ENCODE results near the gene NEURL3. TPM values are rescaled to one million over a fixed set of nuclear protein-coding genes. Genes with fewer than 3 reads are reported as not detected.
A peak's percentile ranks its signal among the peaks of the same experiment; 100 is the strongest.

NEURL3 gene
- total RNA-seq, 3 donors from 2014 or later (not counting 1 experiment from before 2014, with no cell fraction given), result not detected

DNA sequence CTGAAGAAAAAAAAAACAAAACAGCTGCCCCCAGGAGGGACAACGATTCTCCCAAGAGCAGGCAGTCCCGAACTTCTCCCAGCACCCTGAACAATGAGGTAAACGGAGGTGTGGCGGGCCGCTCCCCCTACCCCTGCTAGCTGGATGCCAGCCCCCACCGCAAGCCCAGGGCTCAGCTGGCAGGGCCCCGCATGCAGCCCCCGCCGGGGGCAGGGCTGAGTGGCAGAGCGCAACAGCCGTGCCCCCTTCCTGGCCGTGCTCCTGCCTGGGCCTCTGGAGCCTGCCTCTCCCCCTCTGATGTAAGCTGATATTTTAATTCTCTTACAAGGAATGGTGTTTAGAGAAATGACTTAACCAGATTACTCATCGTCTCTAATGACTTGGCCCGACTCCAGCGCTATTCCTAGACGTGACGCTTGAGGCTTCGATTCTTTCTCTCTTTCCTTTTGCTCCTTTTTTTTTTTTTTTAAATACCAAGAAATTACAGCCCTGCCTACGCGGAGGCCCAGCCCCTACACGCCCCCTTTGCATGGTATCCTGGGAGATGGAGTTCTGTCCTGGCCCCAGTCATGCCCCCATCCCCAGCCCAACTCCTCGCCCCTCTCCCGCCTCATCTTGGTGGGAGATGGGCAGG lies 26.8 kb upstream of the NEURL3 start:
- Histone ChIP-seq H3K36me3 (ENCODE audit: control insufficient read depth, insufficient read depth, low read length) (no peaks in the 10 kb centered on the region), H3K4me3 (ENCODE audit: low read length) (no peak overlapping the region), H3K27me3 (ENCODE audit: control insufficient read depth, insufficient read depth, low read length) (no peaks in the 10 kb centered on the region), H3K9me3 (ENCODE audit: control insufficient read depth, insufficient read depth, low read length) (no peaks in the 10 kb centered on the region), H3K27ac (ENCODE audit: low read length) (peak overlapping the region; percentile 24), H3K4me1 (ENCODE audit: control insufficient read depth, insufficient read depth, low read length) (peaks cover 54% of the 10 kb centered on the region)
- TF ChIP-seq, protein P1, sequence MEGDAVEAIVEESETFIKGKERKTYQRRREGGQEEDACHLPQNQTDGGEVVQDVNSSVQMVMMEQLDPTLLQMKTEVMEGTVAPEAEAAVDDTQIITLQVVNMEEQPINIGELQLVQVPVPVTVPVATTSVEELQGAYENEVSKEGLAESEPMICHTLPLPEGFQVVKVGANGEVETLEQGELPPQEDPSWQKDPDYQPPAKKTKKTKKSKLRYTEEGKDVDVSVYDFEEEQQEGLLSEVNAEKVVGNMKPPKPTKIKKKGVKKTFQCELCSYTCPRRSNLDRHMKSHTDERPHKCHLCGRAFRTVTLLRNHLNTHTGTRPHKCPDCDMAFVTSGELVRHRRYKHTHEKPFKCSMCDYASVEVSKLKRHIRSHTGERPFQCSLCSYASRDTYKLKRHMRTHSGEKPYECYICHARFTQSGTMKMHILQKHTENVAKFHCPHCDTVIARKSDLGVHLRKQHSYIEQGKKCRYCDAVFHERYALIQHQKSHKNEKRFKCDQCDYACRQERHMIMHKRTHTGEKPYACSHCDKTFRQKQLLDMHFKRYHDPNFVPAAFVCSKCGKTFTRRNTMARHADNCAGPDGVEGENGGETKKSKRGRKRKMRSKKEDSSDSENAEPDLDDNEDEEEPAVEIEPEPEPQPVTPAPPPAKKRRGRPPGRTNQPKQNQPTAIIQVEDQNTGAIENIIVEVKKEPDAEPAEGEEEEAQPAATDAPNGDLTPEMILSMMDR (IDR thresholded peaks at IDR 0.05), result no peak
- H3K36me3 Mint-ChIP-seq, result no peaks in the 10 kb centered on the region
- intact Hi-C loops (cut with micrococcal nuclease), result no loop called here
- H3K9me3 Mint-ChIP-seq, result no peaks in the 10 kb centered on the region
- 14% methylated on average over 18 of the region's 23 CpGs for WGBS (ENCODE audit: insufficient coverage)
- peak overlapping the region; percentile 79 to 93 for H3K27ac Mint-ChIP-seq
- DNase-seq, result peak; percentile 64 to 96
- peak; percentile 16 to 47 (median 36) for ATAC-seq
- H3K4me3 Mint-ChIP-seq, result peak overlapping the region; percentile 82
- H3K27me3 Mint-ChIP-seq (ENCODE audit: low read depth in 2 of 2), result peaks cover 0 to 2% of the 10 kb centered on the region in 2 donors
- H3K4me1 Mint-ChIP-seq, result peaks cover 27 to 39% of the 10 kb centered on the region in 2 donors

DNA sequence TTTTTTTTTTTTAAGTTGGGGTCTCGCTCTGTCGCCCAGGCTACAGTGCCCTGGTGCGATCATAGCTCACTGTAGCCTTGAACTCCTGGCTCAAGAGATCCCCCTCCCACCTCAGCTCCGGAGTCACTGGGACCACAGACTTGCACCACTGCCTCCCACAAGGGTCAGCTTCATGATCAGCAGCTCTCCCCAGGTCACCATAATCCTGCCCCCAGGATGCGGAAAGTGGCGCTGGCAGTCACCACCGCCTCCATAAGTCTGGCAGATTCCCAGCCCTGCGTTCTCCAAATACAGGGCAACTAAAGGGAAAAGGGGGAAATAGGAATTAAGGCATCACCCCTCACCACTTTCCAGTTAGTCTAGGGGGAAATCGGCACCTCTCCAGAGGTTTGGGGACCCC lies 26.2 kb upstream of the NEURL3 start:
- H3K27ac ChIP-seq (ENCODE audit: low read length), result no peak overlapping the region
- Mint-ChIP-seq H3K36me3 (no peaks in the 10 kb centered on the region), H3K27ac (peak overlapping the region in 1 of 2 donors; percentile 93), H3K9me3 (no peaks in the 10 kb centered on the region), H3K4me1 (peaks cover 33 to 43% of the 10 kb centered on the region in 2 donors), H3K4me3 (no peak overlapping the region), H3K27me3 (ENCODE audit: low read depth in 2 of 2) (peaks cover 0 to 2% of the 10 kb centered on the region in 2 donors)
- ATAC-seq (no peak), DNase-seq (no peak)
- TF ChIP-seq, protein P1 (IDR thresholded peaks at IDR 0.05), result no peak
- 89% methylated on average over 9 of the region's 9 CpGs for WGBS (ENCODE audit: insufficient coverage)
- H3K4me3 ChIP-seq (ENCODE audit: low read length), result no peak overlapping the region
- no peaks in the 10 kb centered on the region for H3K9me3 ChIP-seq (ENCODE audit: control insufficient read depth, insufficient read depth, low read length)
- intact Hi-C loops (cut with micrococcal nuclease), result no loop called here
- H3K27me3 ChIP-seq (ENCODE audit: control insufficient read depth, insufficient read depth, low read length), result no peaks in the 10 kb centered on the region
- no peaks in the 10 kb centered on the region for H3K36me3 ChIP-seq (ENCODE audit: control insufficient read depth, insufficient read depth, low read length)
- peaks cover 59% of the 10 kb centered on the region for H3K4me1 ChIP-seq (ENCODE audit: control insufficient read depth, insufficient read depth, low read length)

DNA sequence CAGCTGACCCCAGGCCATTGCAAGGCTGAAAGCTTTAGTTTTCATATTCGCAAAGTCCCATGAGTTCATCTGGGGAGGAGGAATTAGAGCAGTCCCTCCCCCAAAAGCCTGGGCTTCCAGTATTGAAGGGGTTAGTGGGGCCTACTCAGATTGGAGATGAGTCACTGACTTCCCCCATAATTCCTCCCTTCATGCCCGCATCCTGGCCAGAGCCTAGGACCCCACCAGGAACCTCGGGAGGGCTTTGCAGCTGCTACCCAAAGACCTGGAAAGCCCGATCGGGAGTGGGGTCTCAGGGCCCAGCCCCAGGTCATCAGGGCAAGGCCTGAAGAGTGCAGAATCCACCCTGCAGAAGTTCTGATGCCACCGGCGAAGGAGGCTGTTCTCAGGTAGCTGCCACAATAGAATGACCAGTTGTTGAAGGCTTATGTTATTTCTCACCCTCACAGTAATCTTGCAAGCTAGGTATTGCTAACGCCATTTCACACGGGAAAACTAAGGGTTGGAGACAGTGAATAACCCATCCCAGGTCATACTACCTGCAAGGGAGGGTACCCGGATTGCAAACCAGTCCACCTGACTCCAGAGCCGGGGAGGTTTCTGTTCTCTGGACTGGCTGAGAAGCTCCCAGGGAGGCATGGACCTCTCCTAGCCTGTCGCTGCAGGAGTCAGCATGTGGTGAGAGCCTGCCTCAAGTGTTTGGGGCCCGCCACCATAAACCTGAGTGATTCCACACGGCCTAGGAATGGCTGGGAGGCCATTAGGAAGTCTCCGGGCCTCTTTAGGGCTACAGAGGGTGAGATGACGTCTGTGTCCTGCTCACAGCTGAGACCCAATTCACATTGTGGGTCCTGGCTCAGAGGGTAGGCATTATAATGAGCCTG lies 25.6 kb upstream of the NEURL3 start:
- intact Hi-C loops (cut with micrococcal nuclease), result no loop called here
- peaks cover 26 to 38% of the 10 kb centered on the region in 2 donors for H3K4me1 Mint-ChIP-seq

More for the DNA sequence above, 25.6 kb upstream of the NEURL3 start:
- Histone ChIP-seq H3K4me1 (ENCODE audit: control insufficient read depth, insufficient read depth, low read length) (peaks cover 55% of the 10 kb centered on the region), H3K36me3 (ENCODE audit: control insufficient read depth, insufficient read depth, low read length) (no peaks in the 10 kb centered on the region), H3K9me3 (ENCODE audit: control insufficient read depth, insufficient read depth, low read length) (no peaks in the 10 kb centered on the region), H3K27me3 (ENCODE audit: control insufficient read depth, insufficient read depth, low read length) (no peaks in the 10 kb centered on the region), H3K27ac (ENCODE audit: low read length) (no peak overlapping the region), H3K4me3 (ENCODE audit: low read length) (no peak overlapping the region)
- no peak overlapping the region for H3K27ac Mint-ChIP-seq
- DNase-seq (no peak), ATAC-seq (no peak)
- TF ChIP-seq, protein P1 (IDR thresholded peaks at IDR 0.05), result no peak
- 84% methylated on average over 16 of the region's 16 CpGs for WGBS (ENCODE audit: insufficient coverage)
- H3K4me3 Mint-ChIP-seq, result no peak overlapping the region
- peaks cover 0 to 2% of the 10 kb centered on the region in 2 donors for H3K27me3 Mint-ChIP-seq (ENCODE audit: low read depth in 2 of 2)
- no peaks in the 10 kb centered on the region for H3K9me3 Mint-ChIP-seq
- H3K36me3 Mint-ChIP-seq, result no peaks in the 10 kb centered on the region
